ENCODE data around the gene PDE4B. TPM values are rescaled to one million over a fixed set of nuclear protein-coding genes. Genes with fewer than 3 reads are reported as not detected.

Gene PDE4B
- total RNA-seq, 1 donor from 2014 or later, result 1.2 TPM

DNA sequence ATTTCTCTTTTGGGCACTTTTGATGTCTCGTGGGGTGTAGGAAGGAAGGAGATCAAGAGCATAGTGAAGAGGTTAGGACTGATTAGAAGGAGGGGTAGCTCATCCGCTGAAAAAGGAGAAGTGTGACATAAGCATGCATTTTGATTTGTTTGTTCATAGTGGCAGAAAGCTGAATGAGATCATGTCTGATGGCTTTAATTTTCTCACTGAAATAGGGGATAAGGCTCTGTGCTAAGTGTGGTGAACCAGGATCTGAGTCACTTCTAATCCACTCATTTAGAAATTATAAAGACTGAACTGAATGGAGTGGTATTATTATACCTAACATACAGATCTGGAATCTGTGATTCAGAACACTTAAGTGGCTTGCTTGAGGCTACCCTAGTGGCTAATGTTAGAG lies 344.5 kb downstream of the PDE4B start:
- no peak overlapping the region for H3K9ac ChIP-seq
- H3F3A ChIP-seq (ENCODE audit: low read depth), result no peaks in the 10 kb centered on the region
- no peak overlapping the region for H2AFZ ChIP-seq (replicated peaks)
- H3K4me1 ChIP-seq, result no peaks in the 10 kb centered on the region
- H3K79me2 ChIP-seq (ENCODE audit: low read depth), result no peaks in the 10 kb centered on the region
- H3K4me3 Mint-ChIP-seq, result no peak overlapping the region
- no peaks in the 10 kb centered on the region for H4K20me1 ChIP-seq (ENCODE audit: low read depth)
- no peak overlapping the region for H3K4me3 ChIP-seq
- H3K27me3 Mint-ChIP-seq (ENCODE audit: insufficient read depth, low read depth), result no peaks in the 10 kb centered on the region
- DNase-seq (ENCODE audit: low spot score), result no peak
- no peaks in the 10 kb centered on the region for H3K27me3 ChIP-seq
- no peak overlapping the region for H3K27ac Mint-ChIP-seq
- no peaks in the 10 kb centered on the region for H3K36me3 Mint-ChIP-seq
- H3K9me3 ChIP-seq (ENCODE audit: low read depth), result no peaks in the 10 kb centered on the region
- H3K9me3 Mint-ChIP-seq, result no peaks in the 10 kb centered on the region
- TF ChIP-seq EZH2phosphoT487 (IDR thresholded peaks at IDR 0.05) (no peak), EZH2 (IDR thresholded peaks at IDR 0.05) (no peak)
- TF ChIP-seq, protein P1, sequence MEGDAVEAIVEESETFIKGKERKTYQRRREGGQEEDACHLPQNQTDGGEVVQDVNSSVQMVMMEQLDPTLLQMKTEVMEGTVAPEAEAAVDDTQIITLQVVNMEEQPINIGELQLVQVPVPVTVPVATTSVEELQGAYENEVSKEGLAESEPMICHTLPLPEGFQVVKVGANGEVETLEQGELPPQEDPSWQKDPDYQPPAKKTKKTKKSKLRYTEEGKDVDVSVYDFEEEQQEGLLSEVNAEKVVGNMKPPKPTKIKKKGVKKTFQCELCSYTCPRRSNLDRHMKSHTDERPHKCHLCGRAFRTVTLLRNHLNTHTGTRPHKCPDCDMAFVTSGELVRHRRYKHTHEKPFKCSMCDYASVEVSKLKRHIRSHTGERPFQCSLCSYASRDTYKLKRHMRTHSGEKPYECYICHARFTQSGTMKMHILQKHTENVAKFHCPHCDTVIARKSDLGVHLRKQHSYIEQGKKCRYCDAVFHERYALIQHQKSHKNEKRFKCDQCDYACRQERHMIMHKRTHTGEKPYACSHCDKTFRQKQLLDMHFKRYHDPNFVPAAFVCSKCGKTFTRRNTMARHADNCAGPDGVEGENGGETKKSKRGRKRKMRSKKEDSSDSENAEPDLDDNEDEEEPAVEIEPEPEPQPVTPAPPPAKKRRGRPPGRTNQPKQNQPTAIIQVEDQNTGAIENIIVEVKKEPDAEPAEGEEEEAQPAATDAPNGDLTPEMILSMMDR (IDR thresholded peaks at IDR 0.05), result no peak
- H3K4me2 ChIP-seq, result no peak overlapping the region
- H3K27ac ChIP-seq, result no peak overlapping the region
- H3K4me1 Mint-ChIP-seq, result peaks cover 5% of the 10 kb centered on the region
- H3K36me3 ChIP-seq, result no peaks in the 10 kb centered on the region

DNA sequence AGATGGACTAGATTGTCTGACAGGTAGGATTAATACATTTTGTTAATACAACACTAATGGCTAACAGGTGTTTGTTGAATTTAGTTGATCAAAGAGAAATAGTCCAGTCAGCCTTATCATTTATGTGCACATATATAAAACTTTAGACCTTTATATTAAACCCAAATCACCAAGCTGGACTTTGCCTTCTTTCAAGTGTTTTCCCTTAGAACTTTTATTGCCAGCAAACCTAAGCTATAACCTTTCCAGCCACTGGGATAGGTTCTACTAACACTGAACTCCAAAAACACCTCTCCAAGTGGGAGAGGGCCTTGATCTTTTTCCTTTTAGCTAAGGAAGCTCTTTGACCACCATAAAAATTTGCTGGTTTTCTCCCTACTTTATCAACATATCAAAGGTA lies 345.9 kb downstream of the PDE4B start:
- TF ChIP-seq EZH2phosphoT487 (IDR thresholded peaks at IDR 0.05), result no peak
- TF ChIP-seq EZH2 (IDR thresholded peaks at IDR 0.05), result no peak
- TF ChIP-seq, protein P1 (IDR thresholded peaks at IDR 0.05), result no peak
- no peak overlapping the region for H3K4me3 Mint-ChIP-seq
- H3K36me3 Mint-ChIP-seq, result no peaks in the 10 kb centered on the region
- no peaks in the 10 kb centered on the region for H3K4me1 Mint-ChIP-seq
- Histone ChIP-seq H3K36me3 (no peaks in the 10 kb centered on the region), H3K4me2 (no peak overlapping the region), H3K27ac (no peak overlapping the region), H3K9me3 (ENCODE audit: low read depth) (no peaks in the 10 kb centered on the region), H3K9ac (no peak overlapping the region), H3K27me3 (no peaks in the 10 kb centered on the region), H2AFZ (replicated peaks) (no peak overlapping the region), H3K4me1 (no peaks in the 10 kb centered on the region), H3K79me2 (ENCODE audit: low read depth) (no peaks in the 10 kb centered on the region), H3F3A (ENCODE audit: low read depth) (no peaks in the 10 kb centered on the region), H4K20me1 (ENCODE audit: low read depth) (no peaks in the 10 kb centered on the region), H3K4me3 (no peak overlapping the region)
- no peaks in the 10 kb centered on the region for H3K27me3 Mint-ChIP-seq (ENCODE audit: insufficient read depth, low read depth)
- H3K9me3 Mint-ChIP-seq, result no peaks in the 10 kb centered on the region
- H3K27ac Mint-ChIP-seq, result no peak overlapping the region
- DNase-seq (ENCODE audit: low spot score), result no peak

- Mint-ChIP-seq H3K4me1 (no peaks in the 10 kb centered on the region), H3K36me3 (no peaks in the 10 kb centered on the region), H3K27me3 (ENCODE audit: insufficient read depth, low read depth) (no peaks in the 10 kb centered on the region), H3K4me3 (no peak overlapping the region), H3K9me3 (no peaks in the 10 kb centered on the region), H3K27ac (no peak overlapping the region)
- no peak overlapping the region for H2AFZ ChIP-seq (replicated peaks)
- H3F3A ChIP-seq (ENCODE audit: low read depth), result no peaks in the 10 kb centered on the region
- H3K27me3 ChIP-seq, result no peaks in the 10 kb centered on the region
- H4K20me1 ChIP-seq (ENCODE audit: low read depth), result no peaks in the 10 kb centered on the region
- no peak overlapping the region for H3K4me2 ChIP-seq
- H3K4me3 ChIP-seq, result no peak overlapping the region
- H3K9ac ChIP-seq, result no peak overlapping the region
- no peak overlapping the region for H3K27ac ChIP-seq
- H3K36me3 ChIP-seq, result no peaks in the 10 kb centered on the region
- H3K79me2 ChIP-seq (ENCODE audit: low read depth), result no peaks in the 10 kb centered on the region
- H3K9me3 ChIP-seq (ENCODE audit: low read depth), result no peaks in the 10 kb centered on the region
- H3K4me1 ChIP-seq, result no peaks in the 10 kb centered on the region
- TF ChIP-seq EZH2phosphoT487 (IDR thresholded peaks at IDR 0.05) (no peak), EZH2 (IDR thresholded peaks at IDR 0.05) (no peak)
- TF ChIP-seq, protein P1 (IDR thresholded peaks at IDR 0.05), result no peak
- no peak for DNase-seq (ENCODE audit: low spot score)
These were observed 347.4 kb downstream of the PDE4B start for GRCh38 chr1:66140072-66140471.
